ENCODE measurements around the gene SRA1. TPM values are rescaled to one million over a fixed set of nuclear protein-coding genes. Genes with fewer than 3 reads are reported as not detected.

SRA1 gene
- total and polyA plus RNA-seq, 9 of the 15 experiments (the other 6 are each of a cell fraction or from before 2014, with no cell fraction given), result 24.1 to 47.4 (median 41.3) TPM

DNA sequence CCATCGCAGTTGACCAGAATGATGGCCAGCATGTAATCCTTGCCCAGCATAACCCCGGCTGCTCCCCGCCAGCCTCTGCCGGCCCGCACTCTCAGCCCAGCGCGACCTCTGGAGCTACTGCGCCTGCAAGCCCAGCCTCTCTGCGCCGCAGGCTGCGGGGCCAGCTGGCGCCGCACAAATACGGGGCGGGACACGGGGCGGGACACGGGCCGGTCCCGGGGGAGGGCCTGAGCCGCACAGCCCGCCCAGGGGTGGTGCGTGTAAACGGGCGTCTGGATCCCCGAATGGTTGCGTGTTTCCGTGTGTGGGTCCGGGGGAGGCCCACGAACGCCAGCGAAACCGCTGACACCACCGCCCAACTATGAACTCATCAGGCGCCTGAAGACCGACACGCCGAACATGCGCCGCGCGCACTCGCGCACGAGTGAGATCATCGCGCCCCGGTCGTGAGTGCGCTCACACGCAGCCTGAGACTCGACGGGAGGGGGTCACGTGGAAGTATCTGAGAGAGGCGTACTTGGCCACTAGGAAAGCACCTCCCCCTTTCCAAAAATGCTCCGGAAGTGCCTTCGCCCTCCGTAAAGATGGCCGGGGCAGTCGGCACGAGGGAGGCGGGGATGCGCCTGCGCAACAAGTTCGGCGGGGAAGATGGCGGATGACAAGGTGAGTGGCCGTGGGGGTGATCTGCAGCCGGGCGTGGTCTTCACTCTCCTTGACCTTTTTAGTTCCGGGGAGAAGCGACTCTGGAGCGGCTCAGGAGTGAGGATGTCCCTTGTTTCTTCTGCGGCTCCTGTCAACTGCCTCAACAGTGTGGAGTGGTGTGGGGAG is 7.1 kb upstream of the SRA1 start, which contains the start of the genes APBB3 and SLC35A4 (continued):
- no peak for TF ChIP-seq ZNF77 (CRISPR knock-in tag; IDR thresholded peaks at IDR 0.05)
- TF ChIP-seq ZNF124 (CRISPR knock-in tag; IDR thresholded peaks at IDR 0.05), result no peak
- peak; percentile 24; the same call in 1 of the 2 replicates for TF ChIP-seq CBX1 (IDR thresholded peaks at IDR 0.05; ENCODE audit: low read depth)
- peak; percentile 91 for TF ChIP-seq TAF7 (tag; IDR thresholded peaks at IDR 0.05)
- TF ChIP-seq, protein P1, sequence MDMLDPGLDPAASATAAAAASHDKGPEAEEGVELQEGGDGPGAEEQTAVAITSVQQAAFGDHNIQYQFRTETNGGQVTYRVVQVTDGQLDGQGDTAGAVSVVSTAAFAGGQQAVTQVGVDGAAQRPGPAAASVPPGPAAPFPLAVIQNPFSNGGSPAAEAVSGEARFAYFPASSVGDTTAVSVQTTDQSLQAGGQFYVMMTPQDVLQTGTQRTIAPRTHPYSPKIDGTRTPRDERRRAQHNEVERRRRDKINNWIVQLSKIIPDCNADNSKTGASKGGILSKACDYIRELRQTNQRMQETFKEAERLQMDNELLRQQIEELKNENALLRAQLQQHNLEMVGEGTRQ (CRISPR knock-in tag; IDR thresholded peaks at IDR 0.05), result peak; percentile 89
- 0 out of 2 replicates have a peak, but pooled peaks have one; percentile 34 for TF ChIP-seq ZBED1 (IDR thresholded peaks at IDR 0.05)
- no peak for TF ChIP-seq ZNF436 (CRISPR knock-in tag; IDR thresholded peaks at IDR 0.05)
- no peak for TF ChIP-seq GABPB2 (CRISPR knock-in tag; conservative IDR thresholded peaks at IDR 0.05)
- TF ChIP-seq, protein P2, sequence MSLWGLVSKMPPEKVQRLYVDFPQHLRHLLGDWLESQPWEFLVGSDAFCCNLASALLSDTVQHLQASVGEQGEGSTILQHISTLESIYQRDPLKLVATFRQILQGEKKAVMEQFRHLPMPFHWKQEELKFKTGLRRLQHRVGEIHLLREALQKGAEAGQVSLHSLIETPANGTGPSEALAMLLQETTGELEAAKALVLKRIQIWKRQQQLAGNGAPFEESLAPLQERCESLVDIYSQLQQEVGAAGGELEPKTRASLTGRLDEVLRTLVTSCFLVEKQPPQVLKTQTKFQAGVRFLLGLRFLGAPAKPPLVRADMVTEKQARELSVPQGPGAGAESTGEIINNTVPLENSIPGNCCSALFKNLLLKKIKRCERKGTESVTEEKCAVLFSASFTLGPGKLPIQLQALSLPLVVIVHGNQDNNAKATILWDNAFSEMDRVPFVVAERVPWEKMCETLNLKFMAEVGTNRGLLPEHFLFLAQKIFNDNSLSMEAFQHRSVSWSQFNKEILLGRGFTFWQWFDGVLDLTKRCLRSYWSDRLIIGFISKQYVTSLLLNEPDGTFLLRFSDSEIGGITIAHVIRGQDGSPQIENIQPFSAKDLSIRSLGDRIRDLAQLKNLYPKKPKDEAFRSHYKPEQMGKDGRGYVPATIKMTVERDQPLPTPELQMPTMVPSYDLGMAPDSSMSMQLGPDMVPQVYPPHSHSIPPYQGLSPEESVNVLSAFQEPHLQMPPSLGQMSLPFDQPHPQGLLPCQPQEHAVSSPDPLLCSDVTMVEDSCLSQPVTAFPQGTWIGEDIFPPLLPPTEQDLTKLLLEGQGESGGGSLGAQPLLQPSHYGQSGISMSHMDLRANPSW (CRISPR knock-in tag; IDR thresholded peaks at IDR 0.05), result no peak
- TF ChIP-seq, protein P3, sequence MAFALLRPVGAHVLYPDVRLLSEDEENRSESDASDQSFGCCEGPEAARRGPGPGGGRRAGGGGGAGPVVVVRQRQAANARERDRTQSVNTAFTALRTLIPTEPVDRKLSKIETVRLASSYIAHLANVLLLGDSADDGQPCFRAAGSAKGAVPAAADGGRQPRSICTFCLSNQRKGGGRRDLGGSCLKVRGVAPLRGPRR (CRISPR knock-in tag; IDR thresholded peaks at IDR 0.05), result no peak
- TF ChIP-seq, protein P4, sequence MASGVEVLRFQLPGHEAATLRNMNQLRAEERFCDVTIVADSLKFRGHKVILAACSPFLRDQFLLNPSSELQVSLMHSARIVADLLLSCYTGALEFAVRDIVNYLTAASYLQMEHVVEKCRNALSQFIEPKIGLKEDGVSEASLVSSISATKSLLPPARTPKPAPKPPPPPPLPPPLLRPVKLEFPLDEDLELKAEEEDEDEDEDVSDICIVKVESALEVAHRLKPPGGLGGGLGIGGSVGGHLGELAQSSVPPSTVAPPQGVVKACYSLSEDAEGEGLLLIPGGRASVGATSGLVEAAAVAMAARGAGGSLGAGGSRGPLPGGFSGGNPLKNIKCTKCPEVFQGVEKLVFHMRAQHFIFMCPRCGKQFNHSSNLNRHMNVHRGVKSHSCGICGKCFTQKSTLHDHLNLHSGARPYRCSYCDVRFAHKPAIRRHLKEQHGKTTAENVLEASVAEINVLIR (CRISPR knock-in tag; IDR thresholded peaks at IDR 0.05), result peak; percentile 95
- no peak for TF ChIP-seq MEF2D (tag; conservative IDR thresholded peaks at IDR 0.05; ENCODE audit: low read depth)
- peak; percentile 99 for TF ChIP-seq LCOR (CRISPR knock-in tag; IDR thresholded peaks at IDR 0.05)
- TF ChIP-seq NUFIP1 (IDR thresholded peaks at IDR 0.05; ENCODE audit: partially characterized antibody), result no peak
- TF ChIP-seq RBBP5 (IDR thresholded peaks at IDR 0.05; ENCODE audit: borderline replicate concordance, insufficient read depth, low read length, poor library complexity, severe bottlenecking), result peak; percentile 18
- TF ChIP-seq EWSR1 (IDR thresholded peaks at IDR 0.05; ENCODE audit: borderline replicate concordance, low read depth, partially characterized antibody), result no peak
- TF ChIP-seq EGR1 (conservative IDR thresholded peaks at IDR 0.05), result peak; percentile 75
- peak; percentile 97 for TF ChIP-seq GATAD2A (IDR thresholded peaks at IDR 0.05)
- no peak for TF ChIP-seq KDM1A (IDR thresholded peaks at IDR 0.05)
- no peak for TF ChIP-seq CCAR2 (IDR thresholded peaks at IDR 0.05; ENCODE audit: low read depth, low read length)
- no peak for TF ChIP-seq JUNB (CRISPR knock-in tag; conservative IDR thresholded peaks at IDR 0.05)
- TF ChIP-seq, protein P5, sequence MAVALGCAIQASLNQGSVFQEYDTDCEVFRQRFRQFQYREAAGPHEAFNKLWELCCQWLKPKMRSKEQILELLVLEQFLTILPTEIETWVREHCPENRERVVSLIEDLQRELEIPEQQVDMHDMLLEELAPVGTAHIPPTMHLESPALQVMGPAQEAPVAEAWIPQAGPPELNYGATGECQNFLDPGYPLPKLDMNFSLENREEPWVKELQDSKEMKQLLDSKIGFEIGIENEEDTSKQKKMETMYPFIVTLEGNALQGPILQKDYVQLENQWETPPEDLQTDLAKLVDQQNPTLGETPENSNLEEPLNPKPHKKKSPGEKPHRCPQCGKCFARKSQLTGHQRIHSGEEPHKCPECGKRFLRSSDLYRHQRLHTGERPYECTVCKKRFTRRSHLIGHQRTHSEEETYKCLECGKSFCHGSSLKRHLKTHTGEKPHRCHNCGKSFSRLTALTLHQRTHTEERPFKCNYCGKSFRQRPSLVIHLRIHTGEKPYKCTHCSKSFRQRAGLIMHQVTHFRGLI (CRISPR knock-in tag; IDR thresholded peaks at IDR 0.05), result no peak
- peak; percentile 41 for TF ChIP-seq TEAD4 (IDR thresholded peaks at IDR 0.05; ENCODE audit: low read length)
- no peak for TF ChIP-seq TEAD4 (CRISPR knock-in tag; IDR thresholded peaks at IDR 0.05; ENCODE audit: borderline replicate concordance)
